HepG2 (cell line): Measurements from ENCODE around the gene RASL12. TPM values are rescaled to one million over a fixed set of nuclear protein-coding genes. Genes with fewer than 3 reads are reported as not detected.

Experiments
- CHCHD3 ChIP-seq: sonication (generic); formaldehyde crosslinking; IDR thresholded peaks from 2 replicates; pipeline ENCODE4 v1.8.0; 2022; ENCODE audit warnings: mild to moderate bottlenecking, missing genetic modification reagents, moderate library complexity
- FOXA3 ChIP-seq: IDR thresholded peaks from 2 replicates; pipeline ENCODE4 v1.6.1; 2016; ENCODE audit warnings: missing genetic modification reagents, missing compliant biosample characterization
- GZF1 ChIP-seq: sonication (generic); formaldehyde crosslinking; IDR thresholded peaks from 2 replicates; pipeline ENCODE4 v1.5.1; 2020; ENCODE audit warnings: mild to moderate bottlenecking, missing genetic modification reagents
- KLF16 ChIP-seq, 2 experiments: sonication (generic) in 1 of 2; formaldehyde crosslinking in 1 of 2; IDR thresholded peaks; 2 replicates each; pipeline versions ENCODE4 v1.6.1 to v1.8.0; 2016 to 2023; ENCODE audit warnings: missing genetic modification reagents in 2 of 2, missing compliant biosample characterization in 1 of 2
- MTA1 ChIP-seq: sonication (generic); formaldehyde crosslinking; IDR thresholded peaks from 2 replicates; pipeline ENCODE4 v1.4.0; 2020; ENCODE audit warnings: missing genetic modification reagents, mild to moderate bottlenecking, borderline replicate concordance
- RARA ChIP-seq: IDR thresholded peaks from 2 replicates; pipeline ENCODE4 v1.6.1; 2016; ENCODE audit warnings: missing genetic modification reagents, missing compliant biosample characterization
- RARG ChIP-seq: sonication (generic); formaldehyde crosslinking; IDR thresholded peaks from 2 replicates; pipeline ENCODE4 v1.4.0; 2020; ENCODE audit warnings: low read depth, mild to moderate bottlenecking, missing genetic modification reagents
- RELA ChIP-seq: sonication (generic); formaldehyde crosslinking; IDR thresholded peaks from 2 replicates; pipeline ENCODE4 v1.4.0; 2020; ENCODE audit warnings: missing genetic modification reagents
- RXRB ChIP-seq: IDR thresholded peaks from 2 replicates; pipeline ENCODE4 v1.6.1; 2016; ENCODE audit warnings: borderline replicate concordance, missing genetic modification reagents, missing compliant biosample characterization
- SKI ChIP-seq: fragments of 450-650 bp; IDR thresholded peaks from one replicate; pipeline ENCODE4 v1.6.1; 2018; ENCODE audit warnings: mild to moderate bottlenecking; ENCODE audit not compliant: partially characterized antibody
- SOX13 ChIP-seq, 3 experiments: fragments of 450-650 bp in 1 of 3; sonication (generic) in 1 of 3; formaldehyde crosslinking in 1 of 3; IDR thresholded peaks in 2 of 3; conservative IDR thresholded peaks in 1 of 3; 2 replicates each; pipeline versions ENCODE4 v1.5.0 to v1.6.1; 2016 to 2020; ENCODE audit warnings: antibody characterized with exemption in 1 of 3, mild to moderate bottlenecking in 1 of 3, missing compliant biosample characterization in 1 of 3, missing genetic modification reagents in 1 of 3, moderate library complexity in 1 of 3
- SRY ChIP-seq: sonication (generic); formaldehyde crosslinking; IDR thresholded peaks from 2 replicates; pipeline ENCODE4 v1.8.0; 2022; ENCODE audit warnings: mild to moderate bottlenecking, missing genetic modification reagents
- STAG1 ChIP-seq: sonication (generic); formaldehyde crosslinking; IDR thresholded peaks from 2 replicates; pipeline ENCODE4 v1.4.0; 2020; ENCODE audit warnings: missing genetic modification reagents
- STAT5B ChIP-seq: sonication (generic); formaldehyde crosslinking; IDR thresholded peaks from 2 replicates; pipeline ENCODE4 v1.4.0; 2020; ENCODE audit warnings: missing genetic modification reagents
- TBP ChIP-seq: sonication (generic); formaldehyde crosslinking; IDR thresholded peaks from 2 replicates; pipeline ENCODE4 v1.5.0; 2020; ENCODE audit warnings: missing genetic modification reagents
- TP53 ChIP-seq: sonication (generic); formaldehyde crosslinking; conservative IDR thresholded peaks from 2 replicates; pipeline ENCODE4 v1.4.0; 2020; ENCODE audit warnings: missing genetic modification reagents
- XBP1 ChIP-seq: sonication (generic); formaldehyde crosslinking; IDR thresholded peaks from 2 replicates; pipeline ENCODE4 v1.5.0; 2020; ENCODE audit warnings: missing genetic modification reagents
- ZNF549 ChIP-seq: sonication (generic); formaldehyde crosslinking; IDR thresholded peaks from 2 replicates; pipeline ENCODE4 v1.5.0; 2020; ENCODE audit warnings: missing genetic modification reagents
- ZNF567 ChIP-seq: sonication (generic); formaldehyde crosslinking; IDR thresholded peaks from 2 replicates; pipeline ENCODE4 v1.8.1; 2023; ENCODE audit warnings: mild to moderate bottlenecking, missing genetic modification reagents, borderline replicate concordance
- ZNF660 ChIP-seq: sonication (generic); formaldehyde crosslinking; IDR thresholded peaks from 2 replicates; pipeline ENCODE4 v1.5.1; 2020; ENCODE audit warnings: mild to moderate bottlenecking, low read depth, missing genetic modification reagents, borderline replicate concordance
- ZNF713 ChIP-seq: sonication (generic); formaldehyde crosslinking; IDR thresholded peaks from 2 replicates; pipeline ENCODE4 v1.4.0; 2020; ENCODE audit warnings: mild to moderate bottlenecking, missing genetic modification reagents
- ZNF737 ChIP-seq: sonication (generic); formaldehyde crosslinking; IDR thresholded peaks from 2 replicates; pipeline ENCODE4 v1.5.0; 2020; ENCODE audit warnings: missing genetic modification reagents, mild to moderate bottlenecking, borderline replicate concordance
- ZNF746 ChIP-seq: sonication (generic); formaldehyde crosslinking; IDR thresholded peaks from 2 replicates; pipeline ENCODE4 v1.8.0; 2022; ENCODE audit warnings: mild to moderate bottlenecking, missing genetic modification reagents
- ZNF776 ChIP-seq: sonication (generic); formaldehyde crosslinking; IDR thresholded peaks from 2 replicates; pipeline ENCODE4 v1.4.0; 2020; ENCODE audit warnings: mild to moderate bottlenecking, missing genetic modification reagents
- ZSCAN30 ChIP-seq: sonication (generic); formaldehyde crosslinking; IDR thresholded peaks from 2 replicates; pipeline ENCODE4 v1.5.0; 2020; ENCODE audit warnings: mild to moderate bottlenecking, missing genetic modification reagents
- polyA plus RNA-seq, 8 experiments: library from polyadenylated mRNA; depleted of rRNA in 3 of 8; stranded (reverse) in 7 of 8; unstranded in 1 of 8; fragments of >200 nt; fragmentation: Illumina TruSeq in 4 of 8; extraction: Trizol in 4 of 8; gene quantifications; 2 replicates each; pipeline versions ENCODE4 v1.2.1 to v1.2.3, GENCODE V29; 2011 to 2016; ENCODE audit warnings: low read depth in 4 of 8, missing spikeins in 1 of 8, mixed read lengths in 1 of 8; ENCODE audit not compliant: insufficient read depth in 1 of 8
- total RNA-seq, 5 experiments: library from RNA; depleted of rRNA; stranded (reverse); fragments of >200 nt; fragmentation: Illumina TruSeq; extraction: Trizol; gene quantifications; 2 replicates each; pipeline ENCODE4 v1.2.3, GENCODE V29; 2016; ENCODE audit warnings: low read depth in 1 of 5
- TF ChIP-seq, protein P1 (sequence below): sonication (generic); formaldehyde crosslinking; IDR thresholded peaks from 2 replicates; pipeline ENCODE4 v1.4.0; 2020; ENCODE audit warnings: missing genetic modification reagents
- TF ChIP-seq, protein P2 (sequence below): sonication (generic); formaldehyde crosslinking; IDR thresholded peaks from 2 replicates; pipeline ENCODE4 v1.4.0; 2020; ENCODE audit warnings: low read depth, missing genetic modification reagents

Gene RASL12
- total and polyA plus RNA-seq, 2 of the 13 experiments (the other 11 are each of a cell fraction or from before 2014, with no cell fraction given), result 0.16 to 0.55 TPM

DNA sequence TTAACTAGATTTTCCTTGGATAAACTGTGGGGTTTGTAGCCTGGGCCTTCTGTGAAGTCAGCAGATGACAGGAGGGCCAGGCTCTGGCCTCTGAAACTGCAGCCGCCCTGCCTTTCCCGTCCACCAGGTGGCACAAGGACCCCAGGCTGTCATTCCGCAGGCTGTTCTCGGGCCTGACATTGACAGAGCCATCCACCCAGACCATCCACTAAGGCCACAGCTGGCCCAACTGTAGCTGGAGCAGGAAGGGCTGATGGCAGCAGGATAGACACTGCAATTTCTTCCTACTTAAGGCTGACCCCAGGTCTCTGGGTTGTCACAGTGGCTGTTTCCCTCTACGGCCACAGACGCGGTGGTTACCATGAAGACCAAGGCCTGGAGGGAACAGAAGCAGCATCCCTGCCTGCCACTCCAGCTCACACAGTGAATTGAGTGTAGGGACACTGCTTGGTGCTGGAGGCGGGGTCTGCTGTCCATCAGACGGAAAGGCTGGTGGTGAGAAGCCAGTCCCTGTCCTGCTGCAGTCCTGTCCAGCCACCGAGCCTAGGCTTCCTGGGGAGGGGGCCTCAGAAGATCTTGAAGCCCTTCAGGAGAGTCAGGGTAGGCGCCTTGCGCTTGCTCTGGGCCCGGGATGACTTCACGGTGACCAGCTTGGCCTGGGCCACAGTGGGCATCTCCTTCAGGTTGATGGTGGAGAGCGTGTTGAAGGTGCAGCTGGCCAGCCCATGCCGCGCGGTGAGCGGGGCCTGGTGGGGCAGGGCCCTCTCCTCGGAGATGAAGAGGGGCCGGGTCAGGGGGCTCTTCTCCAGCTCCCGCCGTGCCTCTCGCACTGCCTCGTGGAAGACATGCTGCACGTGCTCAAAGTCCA lies 13.2 kb downstream of the RASL12 start (continued):
- TF ChIP-seq ZNF549 (CRISPR knock-in tag) (no peak), SOX13 (IDR thresholded peaks at IDR 0.05) (no peak), SOX13 (CRISPR knock-in tag; conservative IDR thresholded peaks at IDR 0.05 in 1 of 2, IDR thresholded peaks at IDR 0.05 in 1 of 2) (peak in 1 of 2 experiments; percentile 25; a peak in 1 of 4 replicates), ZNF660 (no peak), ZNF737 (CRISPR knock-in tag) (no peak), KLF16 (CRISPR knock-in tag; IDR thresholded peaks at IDR 0.05) (peak in 1 of 2 experiments; percentile 80; a peak in 2 of 4 replicates), FOXA3 (CRISPR knock-in tag) (peak; percentile 61), RARA (CRISPR knock-in tag) (no peak), SKI (no peak), RXRB (CRISPR knock-in tag) (peak; percentile 49; the same call in 1 of the 2 replicates), XBP1 (CRISPR knock-in tag) (no peak), CHCHD3 (no peak), STAG1 (peak; percentile 97), GZF1 (CRISPR knock-in tag) (no peak), ZNF776 (0 out of 2 replicates have a peak, but pooled peaks have one; percentile 37), SRY (CRISPR knock-in tag) (no peak), ZNF713 (CRISPR knock-in tag) (no peak), ZSCAN30 (no peak), TP53 (CRISPR knock-in tag) (no peak), ZNF746 (CRISPR knock-in tag) (no peak), TBP (CRISPR knock-in tag) (no peak), RARG (CRISPR knock-in tag) (no peak), MTA1 (CRISPR knock-in tag) (no peak), RELA (CRISPR knock-in tag) (no peak), ZNF567 (no peak), STAT5B (CRISPR knock-in tag) (no peak)
- TF ChIP-seq, protein P1, sequence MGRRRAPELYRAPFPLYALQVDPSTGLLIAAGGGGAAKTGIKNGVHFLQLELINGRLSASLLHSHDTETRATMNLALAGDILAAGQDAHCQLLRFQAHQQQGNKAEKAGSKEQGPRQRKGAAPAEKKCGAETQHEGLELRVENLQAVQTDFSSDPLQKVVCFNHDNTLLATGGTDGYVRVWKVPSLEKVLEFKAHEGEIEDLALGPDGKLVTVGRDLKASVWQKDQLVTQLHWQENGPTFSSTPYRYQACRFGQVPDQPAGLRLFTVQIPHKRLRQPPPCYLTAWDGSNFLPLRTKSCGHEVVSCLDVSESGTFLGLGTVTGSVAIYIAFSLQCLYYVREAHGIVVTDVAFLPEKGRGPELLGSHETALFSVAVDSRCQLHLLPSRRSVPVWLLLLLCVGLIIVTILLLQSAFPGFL (CRISPR knock-in tag), result no peak
- TF ChIP-seq, protein P2, sequence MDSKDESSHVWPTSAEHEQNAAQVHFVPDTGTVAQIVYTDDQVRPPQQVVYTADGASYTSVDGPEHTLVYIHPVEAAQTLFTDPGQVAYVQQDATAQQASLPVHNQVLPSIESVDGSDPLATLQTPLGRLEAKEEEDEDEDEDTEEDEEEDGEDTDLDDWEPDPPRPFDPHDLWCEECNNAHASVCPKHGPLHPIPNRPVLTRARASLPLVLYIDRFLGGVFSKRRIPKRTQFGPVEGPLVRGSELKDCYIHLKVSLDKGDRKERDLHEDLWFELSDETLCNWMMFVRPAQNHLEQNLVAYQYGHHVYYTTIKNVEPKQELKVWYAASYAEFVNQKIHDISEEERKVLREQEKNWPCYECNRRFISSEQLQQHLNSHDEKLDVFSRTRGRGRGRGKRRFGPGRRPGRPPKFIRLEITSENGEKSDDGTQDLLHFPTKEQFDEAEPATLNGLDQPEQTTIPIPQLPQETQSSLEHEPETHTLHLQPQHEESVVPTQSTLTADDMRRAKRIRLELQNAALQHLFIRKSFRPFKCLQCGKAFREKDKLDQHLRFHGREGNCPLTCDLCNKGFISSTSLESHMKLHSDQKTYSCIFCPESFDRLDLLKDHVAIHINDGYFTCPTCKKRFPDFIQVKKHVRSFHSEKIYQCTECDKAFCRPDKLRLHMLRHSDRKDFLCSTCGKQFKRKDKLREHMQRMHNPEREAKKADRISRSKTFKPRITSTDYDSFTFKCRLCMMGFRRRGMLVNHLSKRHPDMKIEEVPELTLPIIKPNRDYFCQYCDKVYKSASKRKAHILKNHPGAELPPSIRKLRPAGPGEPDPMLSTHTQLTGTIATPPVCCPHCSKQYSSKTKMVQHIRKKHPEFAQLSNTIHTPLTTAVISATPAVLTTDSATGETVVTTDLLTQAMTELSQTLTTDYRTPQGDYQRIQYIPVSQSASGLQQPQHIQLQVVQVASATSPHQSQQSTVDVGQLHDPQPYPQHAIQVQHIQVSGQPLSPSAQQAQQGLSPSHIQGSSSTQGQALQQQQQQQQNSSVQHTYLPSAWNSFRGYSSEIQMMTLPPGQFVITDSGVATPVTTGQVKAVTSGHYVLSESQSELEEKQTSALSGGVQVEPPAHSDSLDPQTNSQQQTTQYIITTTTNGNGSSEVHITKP (CRISPR knock-in tag), result 0 out of 2 replicates have a peak, but pooled peaks have one; percentile 40
